Activated CD8-positive, alpha-beta memory T cell treated with anti-CD3 and anti-CD28 coated beads for 48 hours (primary cell): ENCODE results near the gene ARID3A.

Source experiments
- DNase-seq, 3 experiments: peaks; one replicate each; pipeline ENCODE4 v3.0.0-alpha.2; 2020; ENCODE audit warnings: low read depth in 2 of 3, low spot score in 2 of 3

Gene ARID3A

DNA sequence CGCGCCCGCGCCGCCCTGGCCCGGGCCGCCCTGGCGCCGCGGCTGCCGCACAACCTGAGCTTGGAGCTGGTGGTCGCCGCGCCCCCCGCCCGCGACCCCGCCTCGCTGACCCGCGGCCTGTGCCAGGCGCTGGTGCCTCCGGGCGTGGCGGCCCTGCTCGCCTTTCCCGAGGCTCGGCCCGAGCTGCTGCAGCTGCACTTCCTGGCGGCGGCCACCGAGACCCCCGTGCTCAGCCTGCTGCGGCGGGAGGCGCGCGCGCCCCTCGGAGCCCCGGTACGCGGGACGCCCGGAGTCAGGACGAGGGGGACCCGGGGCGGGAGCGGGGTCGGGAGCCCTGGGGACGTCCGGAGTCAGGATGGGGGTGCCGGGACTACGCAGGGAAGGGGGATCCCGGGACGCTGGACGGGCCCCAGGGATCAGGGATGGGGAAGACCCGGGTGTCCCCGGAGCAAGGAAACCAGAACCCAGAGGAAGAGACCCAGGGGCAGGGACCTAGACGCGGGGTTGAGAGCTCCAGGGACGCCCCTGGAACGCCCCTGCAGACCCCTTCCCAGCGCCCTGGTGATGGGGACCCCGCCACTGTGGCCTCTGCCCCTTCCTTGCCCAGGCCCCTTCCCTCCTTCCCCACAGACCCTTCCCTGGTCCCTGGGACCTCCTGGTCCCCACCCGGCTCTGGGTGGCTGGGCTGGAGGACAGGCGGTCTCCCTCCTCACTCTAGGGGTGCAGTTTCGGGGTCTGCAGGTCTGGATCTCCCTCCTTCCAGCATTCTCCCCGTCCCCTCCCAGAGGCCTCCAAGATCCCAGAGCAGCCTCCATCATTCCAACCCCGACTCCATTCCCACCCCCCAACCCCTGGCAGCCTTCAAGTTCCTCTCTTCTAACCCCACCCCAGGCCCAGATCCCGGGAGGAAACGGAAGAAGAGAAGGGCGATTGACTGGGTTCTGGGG lies 75.0 kb downstream of the ARID3A start:
- DNase-seq, result no peak

GRCh38 chr19:1001538-1002166 lies 75.8 kb downstream of the ARID3A start:
- peak; percentile 47 to 71 (median 69) for DNase-seq

DNA sequence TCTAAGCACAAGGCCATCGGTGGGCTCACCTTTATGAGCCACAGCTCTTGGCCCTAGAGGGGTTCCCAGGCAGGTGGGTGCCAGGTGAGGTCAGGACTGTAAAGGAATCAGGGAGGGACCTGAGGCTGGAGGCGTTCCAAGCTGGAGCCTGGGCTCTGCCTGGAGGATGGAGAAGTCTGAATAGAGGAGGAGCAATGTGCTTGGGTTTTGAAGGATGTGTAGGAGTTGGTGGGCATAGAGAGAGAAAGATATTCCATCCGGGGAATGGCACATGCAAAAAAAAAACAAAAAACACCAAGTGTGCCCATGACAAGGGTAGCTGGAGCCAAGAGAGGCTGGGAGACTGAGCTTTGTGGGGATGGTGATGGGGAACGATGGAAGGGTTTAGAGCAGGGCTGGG lies 76.8 kb downstream of the ARID3A start:
- no peak for DNase-seq

- DNase-seq, result no peak
These were observed 77.4 kb downstream of the ARID3A start for GRCh38 chr19:1003283-1003682.

DNA sequence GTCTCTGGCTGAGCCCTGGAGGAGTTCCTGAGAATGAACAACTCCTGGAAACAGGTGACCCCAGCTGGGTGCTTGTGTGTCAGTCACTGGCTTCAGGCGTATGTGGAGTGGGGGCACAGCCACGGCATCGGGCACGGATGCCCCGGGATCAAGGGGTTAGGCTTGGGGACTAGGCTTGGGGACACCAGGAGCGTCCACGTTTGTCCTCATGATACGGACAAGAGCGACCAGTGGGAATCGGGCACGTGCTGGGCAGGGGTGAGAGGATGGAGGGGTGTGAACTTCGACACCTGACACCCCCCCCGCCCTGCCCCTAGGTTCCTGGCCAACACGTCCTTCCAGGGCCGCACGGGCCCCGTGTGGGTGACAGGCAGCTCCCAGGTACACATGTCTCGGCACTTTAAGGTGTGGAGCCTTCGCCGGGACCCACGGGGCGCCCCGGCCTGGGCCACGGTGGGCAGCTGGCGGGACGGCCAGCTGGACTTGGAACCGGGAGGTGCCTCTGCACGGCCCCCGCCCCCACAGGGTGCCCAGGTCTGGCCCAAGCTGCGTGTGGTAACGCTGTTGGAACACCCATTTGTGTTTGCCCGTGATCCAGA lies 78.5 kb downstream of the ARID3A start:
- DNase-seq, result no peak

GRCh38 chr19:1004803-1005664 lies 79.2 kb downstream of the ARID3A start:
- DNase-seq, result no peak

DNA sequence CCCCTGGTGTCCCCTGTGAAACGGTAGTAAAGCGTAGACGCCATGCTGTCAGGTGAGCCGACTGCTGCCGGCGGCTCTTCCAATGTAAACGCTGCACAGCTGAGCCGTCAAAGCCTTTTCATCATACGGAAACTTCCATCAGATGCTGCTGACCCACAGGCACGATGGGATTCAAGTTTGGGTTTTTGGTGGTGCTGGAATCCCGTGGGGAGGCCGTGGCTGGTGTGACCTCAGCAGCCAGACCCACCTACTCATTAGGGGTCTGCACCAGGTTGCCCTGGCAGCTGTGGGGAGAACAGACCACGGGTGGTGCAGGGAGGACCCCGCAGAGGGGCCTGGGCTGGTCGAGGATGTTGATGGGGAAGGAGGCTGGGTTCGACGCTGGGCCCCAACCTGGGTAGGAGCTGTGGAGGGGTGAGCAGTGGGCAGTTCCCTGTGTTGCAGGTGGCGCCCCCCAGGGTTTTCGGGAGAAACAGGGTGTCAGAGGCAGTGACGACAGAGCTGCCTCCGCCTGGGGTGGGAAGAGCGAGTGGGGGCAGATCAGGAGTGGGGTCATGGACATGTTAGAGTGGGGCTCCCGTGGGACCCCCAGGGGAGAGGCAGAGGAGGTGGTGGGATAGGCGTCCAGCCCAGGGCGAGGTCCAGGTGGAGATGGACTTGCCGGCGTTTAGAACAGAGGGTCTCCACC lies 81.0 kb downstream of the ARID3A start:
- no peak for DNase-seq

DNA sequence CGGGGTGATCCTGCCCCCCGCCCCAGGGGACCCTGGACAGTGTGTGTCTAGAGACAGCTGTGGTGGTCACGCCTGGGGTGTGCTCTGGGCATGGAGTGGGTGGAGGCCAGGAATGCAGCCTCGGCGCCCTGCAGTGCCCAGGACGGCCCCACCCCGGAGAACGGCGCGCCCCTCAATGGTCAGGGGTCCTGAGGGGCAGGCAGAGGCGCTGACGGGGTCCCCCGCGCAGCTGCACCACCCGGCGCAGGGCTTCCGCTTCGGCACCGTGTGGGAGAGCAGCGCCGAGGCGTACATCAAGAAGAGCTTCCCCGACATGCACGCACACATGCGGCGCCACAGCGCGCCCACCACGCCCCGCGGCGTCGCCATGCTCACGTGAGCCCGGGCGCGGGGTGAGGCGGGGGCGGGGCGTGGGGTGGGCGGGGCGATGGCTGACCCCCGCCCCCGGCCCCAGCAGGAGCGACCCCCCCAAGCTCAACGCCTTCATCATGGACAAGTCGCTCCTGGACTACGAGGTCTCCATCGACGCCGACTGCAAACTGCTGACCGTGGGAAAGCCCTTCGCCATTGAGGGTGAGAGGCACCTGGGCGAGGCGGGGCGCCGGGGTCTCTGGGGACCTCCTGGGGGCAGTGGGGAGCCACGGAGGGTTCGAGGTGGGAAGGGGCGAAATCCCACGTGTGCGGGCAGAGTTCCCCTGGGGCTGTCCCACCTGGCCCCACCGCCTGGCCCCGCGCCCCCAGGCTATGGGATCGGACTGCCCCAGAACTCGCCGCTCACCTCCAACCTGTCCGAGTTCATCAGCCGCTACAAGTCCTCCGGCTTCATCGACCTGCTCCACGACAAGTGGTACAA lies 81.8 kb downstream of the ARID3A start:
- no peak for DNase-seq

DNA sequence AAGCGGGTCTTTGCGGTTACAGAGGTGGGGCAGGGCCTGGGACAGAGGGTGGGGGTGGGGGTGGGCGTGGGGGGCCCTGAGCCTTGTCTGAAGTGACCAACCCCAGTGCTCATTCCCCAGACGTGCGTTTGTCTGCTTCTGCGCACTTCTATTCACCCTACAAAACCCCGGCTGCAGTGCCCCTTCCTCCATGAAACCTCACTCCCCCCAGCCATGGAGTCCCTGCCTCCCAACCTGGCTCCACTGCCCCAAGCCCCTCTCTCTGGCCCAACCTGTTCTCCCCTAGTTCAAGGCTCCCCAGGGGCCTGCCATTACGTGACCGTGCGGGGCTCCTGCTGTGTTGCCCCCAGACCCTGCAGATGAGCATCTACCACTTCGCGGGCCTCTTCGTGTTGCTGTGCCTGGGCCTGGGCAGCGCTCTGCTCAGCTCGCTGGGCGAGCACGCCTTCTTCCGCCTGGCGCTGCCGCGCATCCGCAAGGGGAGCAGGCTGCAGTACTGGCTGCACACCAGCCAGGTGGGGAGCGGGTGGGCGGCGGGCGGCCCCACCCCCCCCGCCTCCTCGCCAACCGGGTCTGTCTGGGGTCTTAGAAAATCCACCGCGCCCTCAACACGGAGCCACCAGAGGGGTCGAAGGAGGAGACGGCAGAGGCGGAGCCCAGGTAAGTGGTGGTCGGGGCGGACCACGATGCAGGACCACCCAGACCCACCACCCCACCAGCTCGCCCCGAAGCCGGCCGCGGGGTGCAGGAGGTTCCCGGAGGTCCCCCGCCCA lies 82.6 kb downstream of the ARID3A start:
- no peak for DNase-seq

DNA sequence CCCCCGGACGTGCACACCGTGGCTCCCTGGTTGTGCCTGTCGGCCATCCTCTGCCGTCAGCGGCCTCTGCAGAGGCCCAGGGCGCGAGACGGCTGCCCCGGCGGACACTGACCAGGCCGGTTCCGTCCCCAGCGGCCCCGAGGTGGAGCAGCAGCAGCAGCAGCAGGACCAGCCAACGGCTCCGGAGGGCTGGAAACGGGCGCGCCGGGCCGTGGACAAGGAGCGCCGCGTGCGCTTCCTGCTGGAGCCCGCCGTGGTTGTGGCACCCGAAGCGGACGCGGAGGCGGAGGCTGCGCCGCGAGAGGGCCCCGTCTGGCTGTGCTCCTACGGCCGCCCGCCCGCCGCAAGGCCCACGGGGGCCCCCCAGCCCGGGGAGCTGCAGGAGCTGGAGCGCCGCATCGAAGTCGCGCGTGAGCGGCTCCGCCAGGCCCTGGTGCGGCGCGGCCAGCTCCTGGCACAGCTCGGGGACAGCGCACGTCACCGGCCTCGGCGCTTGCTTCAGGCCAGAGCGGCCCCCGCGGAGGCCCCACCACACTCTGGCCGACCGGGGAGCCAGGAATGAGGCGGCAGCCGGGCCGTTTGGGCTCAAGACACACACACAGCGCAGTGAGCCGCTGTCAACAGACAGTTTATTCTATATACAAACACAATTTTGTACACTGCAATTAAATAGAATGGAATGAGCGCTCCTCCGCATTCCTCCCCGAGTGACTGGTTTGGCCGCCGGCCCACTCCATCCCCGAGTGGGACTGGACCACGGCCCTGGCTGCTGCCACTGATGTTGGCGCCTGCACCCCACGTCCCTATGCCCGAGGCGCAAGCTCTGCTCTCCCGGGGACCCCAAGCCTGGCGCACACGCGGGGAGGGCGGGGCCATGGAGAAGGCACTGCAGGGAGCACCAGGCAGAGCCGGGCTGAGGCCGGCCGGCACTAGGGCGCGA lies 83.5 kb downstream of the ARID3A start:
- DNase-seq, result no peak

GRCh38 chr19:1009981-1010538 lies 84.2 kb downstream of the ARID3A start:
- no peak for DNase-seq

DNA sequence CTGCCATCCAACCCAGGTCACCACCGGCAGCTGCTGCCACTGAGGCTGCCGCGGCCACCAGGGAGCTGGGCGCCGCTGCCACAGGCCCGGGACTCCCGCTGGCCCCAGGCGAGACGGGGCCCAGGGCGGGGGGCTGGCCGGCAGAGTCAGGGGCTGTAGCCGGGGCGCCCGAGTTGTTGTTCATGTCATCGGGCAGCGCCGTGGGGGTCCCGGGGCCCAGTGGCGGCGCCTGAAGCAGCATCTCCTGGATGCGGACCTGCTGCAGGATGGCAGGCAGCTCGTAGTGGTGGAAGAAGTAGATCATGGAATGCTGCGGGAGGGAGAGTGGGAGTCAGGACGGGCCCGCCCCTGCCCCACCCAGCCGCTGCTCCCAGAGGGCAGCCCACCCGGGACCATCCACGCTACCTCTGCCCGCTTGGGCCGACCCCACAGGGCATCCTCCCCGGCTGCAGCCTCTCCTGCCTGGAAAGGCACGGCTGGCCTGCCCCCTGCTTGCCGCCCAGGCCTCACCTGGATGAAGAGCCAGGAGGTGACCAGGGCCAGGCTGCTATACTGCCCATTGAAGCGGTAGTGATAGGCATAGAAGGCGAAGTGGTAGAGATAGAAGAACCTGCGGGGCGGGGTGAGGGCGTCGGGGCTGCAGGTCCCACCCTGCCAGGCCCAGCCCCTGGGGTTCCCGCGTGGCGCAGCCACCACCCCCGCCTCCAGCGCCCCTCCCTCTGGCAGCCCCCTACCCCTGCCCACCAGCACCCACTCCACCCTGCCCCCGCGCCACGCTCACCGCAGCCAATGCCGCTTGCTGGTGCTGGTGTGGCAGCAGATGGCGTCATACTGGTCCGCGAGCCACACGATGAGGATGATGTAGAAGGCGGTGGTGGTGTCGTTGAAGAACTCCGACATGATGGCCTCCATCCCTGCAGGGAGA lies 85.0 kb downstream of the ARID3A start:
- no peak for DNase-seq

DNA sequence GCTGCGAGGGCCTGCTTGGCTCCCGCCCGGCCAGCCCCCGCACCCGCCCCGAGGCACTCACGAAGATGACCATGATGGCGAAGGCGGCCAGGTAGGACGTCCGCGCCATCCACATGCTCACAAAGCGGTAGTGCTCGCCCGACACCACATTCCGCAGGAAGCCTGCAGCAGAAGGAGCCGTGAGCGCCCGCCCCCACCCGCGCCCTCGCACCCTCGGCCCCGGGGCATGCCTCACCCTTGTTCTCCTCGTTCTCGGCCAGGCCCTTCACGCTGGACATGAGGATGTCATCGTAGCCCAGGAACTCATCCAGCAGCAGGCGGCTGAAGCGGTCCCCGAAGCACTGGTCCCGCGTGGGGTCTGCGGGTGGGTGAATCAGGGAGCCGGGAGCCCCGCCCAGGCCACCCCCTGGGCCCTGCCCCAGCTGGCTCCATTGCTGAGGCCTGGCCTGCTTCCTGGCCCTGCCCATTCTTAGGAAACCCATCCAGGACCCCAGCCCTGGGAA lies 86.0 kb downstream of the ARID3A start:
- no peak for DNase-seq

DNA sequence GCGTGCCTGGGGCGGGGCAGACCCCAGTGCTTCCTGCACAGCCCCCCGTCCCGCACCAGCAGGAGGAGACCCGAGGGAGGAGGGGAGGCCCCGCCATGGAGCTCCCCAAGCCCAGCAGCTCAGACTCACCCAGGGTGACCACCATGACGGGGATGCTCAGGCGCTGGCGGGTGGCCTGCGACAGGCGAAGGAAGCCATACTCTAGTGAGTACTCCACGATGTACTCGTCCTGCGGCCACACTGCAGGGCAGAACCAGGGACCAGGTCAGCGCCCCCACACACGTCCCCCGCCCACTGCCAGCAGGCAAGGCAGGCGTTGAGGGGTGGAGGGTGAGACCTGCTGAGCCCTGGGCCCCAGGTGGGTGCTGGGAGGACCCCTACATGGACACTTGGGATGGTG lies 86.5 kb downstream of the ARID3A start:
- DNase-seq, result no peak

DNA sequence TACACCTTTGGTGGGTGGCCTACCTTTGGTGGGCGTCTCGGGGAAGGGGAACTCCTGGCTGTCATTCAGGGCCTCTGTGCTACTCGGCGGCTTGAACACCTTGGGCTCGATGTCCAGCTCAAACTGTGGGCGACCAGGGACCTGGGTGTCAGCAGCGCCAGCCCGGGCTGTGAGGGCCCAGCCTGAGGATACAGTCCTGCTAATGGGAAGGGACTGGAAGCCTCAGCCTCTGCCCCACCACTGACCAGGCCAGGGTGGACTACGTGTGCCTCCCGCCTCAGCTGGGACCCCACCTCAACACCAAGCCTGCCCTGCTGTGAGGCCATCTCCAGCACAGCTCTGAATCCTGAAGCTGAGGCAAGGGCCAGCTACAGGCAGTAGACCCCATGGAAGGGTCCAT lies 87.4 kb downstream of the ARID3A start:
- no peak for DNase-seq
